Measurements from ENCODE around the gene FIZ1. TPM values are rescaled to one million over a fixed set of nuclear protein-coding genes. Genes with fewer than 3 reads are reported as not detected.

Gene FIZ1
- total and polyA plus RNA-seq, 12 donors, result 9.3 to 18.8 (median 13.5) TPM

DNA sequence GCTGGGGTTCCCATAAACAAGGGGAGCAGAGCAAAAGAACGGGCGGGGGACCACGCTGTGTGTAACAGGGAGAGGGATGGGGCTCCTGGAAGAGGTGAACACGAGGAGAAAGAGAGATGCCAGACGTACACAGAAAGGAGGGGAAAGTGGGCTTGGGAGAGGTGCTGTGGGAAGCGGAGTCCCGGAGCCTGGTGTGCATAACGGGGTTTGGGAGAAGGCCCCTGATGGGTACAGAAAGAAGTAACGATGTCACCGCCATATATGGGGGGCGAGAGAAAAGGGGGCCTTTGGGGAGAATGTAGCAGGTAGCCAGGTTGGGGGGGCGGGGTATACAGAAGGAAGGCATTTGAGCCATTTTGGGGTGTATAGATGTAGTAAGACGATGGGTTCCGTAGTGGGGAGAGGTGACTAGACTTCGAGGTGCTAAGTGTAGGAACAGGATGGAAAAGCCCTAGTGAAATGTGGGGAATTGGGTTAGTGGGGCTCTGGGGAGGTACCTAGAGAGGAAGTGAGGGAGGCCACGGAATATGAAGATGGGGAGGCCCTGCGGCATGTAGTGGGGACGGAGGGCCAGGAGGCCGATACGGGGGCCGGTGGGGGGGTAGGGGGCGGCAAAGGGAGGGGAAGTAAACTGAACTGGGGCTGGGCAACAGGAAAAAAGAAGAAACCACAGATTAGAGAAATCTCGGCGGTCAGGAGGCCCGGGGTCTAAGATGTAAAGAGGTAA, 42.3 kb upstream of the FIZ1 start:
- TF ChIP-seq, protein P1, sequence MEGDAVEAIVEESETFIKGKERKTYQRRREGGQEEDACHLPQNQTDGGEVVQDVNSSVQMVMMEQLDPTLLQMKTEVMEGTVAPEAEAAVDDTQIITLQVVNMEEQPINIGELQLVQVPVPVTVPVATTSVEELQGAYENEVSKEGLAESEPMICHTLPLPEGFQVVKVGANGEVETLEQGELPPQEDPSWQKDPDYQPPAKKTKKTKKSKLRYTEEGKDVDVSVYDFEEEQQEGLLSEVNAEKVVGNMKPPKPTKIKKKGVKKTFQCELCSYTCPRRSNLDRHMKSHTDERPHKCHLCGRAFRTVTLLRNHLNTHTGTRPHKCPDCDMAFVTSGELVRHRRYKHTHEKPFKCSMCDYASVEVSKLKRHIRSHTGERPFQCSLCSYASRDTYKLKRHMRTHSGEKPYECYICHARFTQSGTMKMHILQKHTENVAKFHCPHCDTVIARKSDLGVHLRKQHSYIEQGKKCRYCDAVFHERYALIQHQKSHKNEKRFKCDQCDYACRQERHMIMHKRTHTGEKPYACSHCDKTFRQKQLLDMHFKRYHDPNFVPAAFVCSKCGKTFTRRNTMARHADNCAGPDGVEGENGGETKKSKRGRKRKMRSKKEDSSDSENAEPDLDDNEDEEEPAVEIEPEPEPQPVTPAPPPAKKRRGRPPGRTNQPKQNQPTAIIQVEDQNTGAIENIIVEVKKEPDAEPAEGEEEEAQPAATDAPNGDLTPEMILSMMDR (IDR thresholded peaks at IDR 0.05), result no peak
- no peaks in the 10 kb centered on the region for H3K27me3 ChIP-seq
- 1% methylated on average over 25 of the region's 25 CpGs for WGBS, 2 donors
- peak overlapping the region; percentile 87 to 95 (median 90) for H3K27ac ChIP-seq
- ATAC-seq (peak in 6 of 8 donors; percentile 0 to 6 (median 2)), DNase-seq (no peak)
- H3K4me1 ChIP-seq, result peaks cover 12 to 79% (median 56%) of the 10 kb centered on the region in 9 donors
- intact Hi-C loops (cut with DNase I), result no loop called here
- H3K4me3 ChIP-seq, result peak overlapping the region; percentile 74 to 95 (median 84)
- H3K9me3 ChIP-seq, result no peaks in the 10 kb centered on the region
- H3K36me3 ChIP-seq, result peaks cover 0 to 21% (median 8%) of the 10 kb centered on the region in 9 donors

DNA sequence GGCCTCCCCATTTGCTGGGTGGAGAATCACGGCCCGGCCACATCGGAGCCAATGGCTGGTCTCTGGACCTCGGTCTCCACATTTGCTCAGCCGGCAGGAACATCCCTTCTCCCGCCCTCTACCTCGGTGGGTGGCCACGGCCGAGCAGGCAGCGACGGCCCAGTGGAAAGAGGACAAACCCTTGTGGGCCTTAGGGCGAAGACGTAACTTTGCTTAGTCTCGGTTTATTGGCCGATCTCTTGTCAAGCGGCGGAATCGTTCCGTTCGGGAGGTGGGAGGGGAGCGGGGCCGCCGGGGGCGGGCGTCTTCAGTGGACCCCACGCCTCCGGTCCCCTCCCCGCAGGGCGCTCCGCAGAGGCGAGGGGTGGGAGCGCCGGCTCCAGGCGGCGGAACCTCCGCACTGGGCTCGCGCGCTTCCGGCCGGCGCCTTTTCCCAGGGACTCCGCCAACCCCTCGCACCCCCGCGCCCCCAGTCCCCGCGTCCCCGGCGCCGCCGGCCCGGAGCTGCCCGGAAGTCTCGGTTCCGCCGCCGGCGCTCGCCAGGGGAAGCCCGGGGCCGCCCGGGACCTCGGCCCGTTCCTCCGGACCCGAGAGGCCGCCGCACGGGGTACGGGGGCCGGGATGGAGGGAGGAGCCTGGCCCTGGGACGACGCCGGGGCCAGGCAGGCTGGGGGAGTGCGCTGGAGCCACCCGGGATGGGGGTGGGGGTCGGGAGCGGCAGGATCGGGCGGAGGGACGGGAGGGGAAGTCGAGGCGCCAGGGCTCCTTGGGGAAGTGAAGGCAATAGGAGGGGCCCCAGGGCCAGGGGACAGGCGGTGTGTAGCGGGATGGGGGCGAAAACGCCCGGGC, 41.5 kb upstream of the FIZ1 start, which contains the start of gene ZNF580:
Gene ZNF580, plus strand, starts transcription at position 426 of the 849 bp plus-strand sequence. CDS start 1,507 bp downstream, outside the sequence.
- TF ChIP-seq, protein P1 (IDR thresholded peaks at IDR 0.05), result no peak
- WGBS, 2 donors, result 1% methylated on average over 60 to 89 of the region's 89 CpGs
- ATAC-seq (peak; percentile 60 to 80 (median 73)), DNase-seq (peak; percentile 58 to 75)
- Histone ChIP-seq H3K9me3 (no peaks in the 10 kb centered on the region), H3K27me3 (no peaks in the 10 kb centered on the region), H3K36me3 (peaks cover 0 to 21% (median 8%) of the 10 kb centered on the region in 9 donors), H3K27ac (peak within 1 kb of the TSS; percentile 87 to 95 (median 90)), H3K4me1 (peaks cover 18 to 87% (median 63%) of the 10 kb centered on the region in 9 donors), H3K4me3 (peak within 1 kb of the TSS; percentile 74 to 95 (median 84))
- intact Hi-C loops (cut with DNase I), result no loop called here

DNA sequence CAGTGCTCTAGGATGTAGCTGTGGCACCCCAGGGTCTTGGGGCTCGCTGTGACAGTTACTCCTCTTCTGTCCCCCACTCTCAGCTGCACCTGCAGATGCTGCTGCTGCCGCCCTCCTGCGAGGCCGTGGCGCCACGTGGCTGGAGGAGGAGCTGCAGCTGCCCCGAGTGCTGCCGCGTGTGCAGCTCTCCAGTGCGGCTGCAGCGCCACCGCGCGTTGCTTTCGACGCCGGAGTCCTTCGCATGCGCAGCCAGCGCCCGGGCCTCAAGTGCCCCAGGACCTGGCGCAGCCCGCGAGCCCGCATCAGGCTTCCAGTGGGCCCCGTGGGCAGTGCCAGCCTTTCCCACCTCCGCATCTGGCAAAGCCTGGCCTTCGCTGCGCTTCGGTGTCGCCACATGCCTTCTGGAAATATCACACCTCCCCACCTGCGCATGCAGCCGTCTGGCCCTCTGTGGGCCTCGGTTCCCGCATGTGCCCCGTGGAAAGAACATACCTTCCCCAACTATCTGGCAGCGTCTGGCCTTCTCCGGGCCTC, 40.8 kb upstream of the FIZ1 start:
- Histone ChIP-seq H3K27ac (peak overlapping the region; percentile 87 to 95 (median 90)), H3K9me3 (no peaks in the 10 kb centered on the region), H3K4me3 (peak overlapping the region; percentile 74 to 95 (median 84)), H3K27me3 (no peaks in the 10 kb centered on the region), H3K36me3 (peaks cover 0 to 14% (median 4%) of the 10 kb centered on the region in 9 donors), H3K4me1 (peaks cover 19 to 89% (median 69%) of the 10 kb centered on the region in 9 donors)
- DNase-seq, result peak; percentile 54 to 71
- 8 to 18% methylated on average over 38 of the region's 38 CpGs for WGBS, 2 donors
- intact Hi-C loops (cut with DNase I), result no loop called here
- ATAC-seq, result peak in 6 of 8 donors; percentile 16 to 30 (median 26)
- TF ChIP-seq, protein P1 (IDR thresholded peaks at IDR 0.05), result peak in 7 of 9 donors; percentile 20 to 64 (median 52)
